OCI-LY3 (cell line): ENCODE measurements around the gene RPS6KB1.
"Not testable (repeated sequence)": the region's sequence is repeated elsewhere in the genome, so short reads cannot be mapped to it uniquely, and the experiment has no call there.

ENCODE experiments used
- CTCF ChIP-seq: fragments of 200-600, 300-600 bp; sonication (generic); IDR thresholded peaks from 2 replicates; pipeline ENCODE4 v1.5.1; 2014; ENCODE audit warnings: antibody characterized with exemption, low read length, low read depth
- EZH2phosphoT487 ChIP-seq: fragments of 200-600 bp; shearing (Covaris generic); IDR thresholded peaks from 2 replicates; pipeline ENCODE4 v1.6.1; 2018; ENCODE audit warnings: antibody characterized with exemption, mixed run types, low read depth

GRCh38 chr17:59920637-59921036, 27.7 kb downstream of the RPS6KB1 start:
- not testable (repeated sequence) for TF ChIP-seq CTCF, EZH2phosphoT487
